Panc1 (cell line): ENCODE data around the gene FLT1. TPM values are rescaled to one million over a fixed set of nuclear protein-coding genes. Genes with fewer than 3 reads are reported as not detected.
A peak's percentile ranks its signal among the peaks of the same experiment; 100 is the strongest.

Source experiments
- ATAC-seq: fragments of 200-7000 bp; cut with Tn5 transposase; 2 replicates; pipeline ENCODE4 v1.9.1; 2020; ENCODE audit warnings: mild to moderate bottlenecking, moderate library complexity
- BruUV-seq: library from RNA; stranded (reverse); fragments of 400-500 nt; replicated peaks from 2 replicates; lab custom pipeline; 2021; lab: Mats Ljungman, UMichigan
- CTCF ChIA-PET: fragments of 300-600 bp; sonication (Branson Sonifier 250); formaldehyde crosslinking; loops from one replicate; lab custom pipeline; 2022; ENCODE audit warnings: antibody characterized with exemption; lab: Charles Lee
- POLR2A ChIA-PET: fragments of 300-600 bp; sonication (Branson Sonifier 250); formaldehyde crosslinking; loops from one replicate; lab custom pipeline; 2022; ENCODE audit warnings: antibody characterized with exemption; lab: Charles Lee
- DNase-seq: peaks from one replicate; pipeline ENCODE4 v3.0.0-alpha.2; 2010; ENCODE audit warnings: low read depth, low spot score
- H3K27ac ChIP-seq: 2 replicates; pipeline ENCODE4 v1.5.1; 2011; ENCODE audit warnings: mild to moderate bottlenecking, low read length, inconsistent platforms
- H3K27me3 ChIP-seq: fragments of 200-500 bp; sonication (Bioruptor generic); 2 replicates; pipeline ENCODE4 v1.6.0; 2014; ENCODE audit warnings: low read length, inconsistent platforms; ENCODE audit not compliant: control insufficient read depth, insufficient read depth
- H3K36me3 ChIP-seq: fragments of 200-500 bp; sonication (Bioruptor generic); 2 replicates; pipeline ENCODE4 v1.5.1; 2014; ENCODE audit warnings: inconsistent platforms, mild to moderate bottlenecking, low read length, moderate library complexity; ENCODE audit not compliant: control insufficient read depth, insufficient read depth
- H3K4me1 ChIP-seq: 2 replicates; pipeline ENCODE4 v1.5.1; 2011; ENCODE audit warnings: inconsistent platforms, mild to moderate bottlenecking, low read length, moderate library complexity; ENCODE audit not compliant: control insufficient read depth, insufficient read depth
- H3K4me3 ChIP-seq, 2 experiments: 2 replicates each; pipeline ENCODE4 v1.5.1; 2011 to 2012; ENCODE audit warnings: low read depth in 2 of 2, low read length in 2 of 2, mild to moderate bottlenecking in 2 of 2, inconsistent platforms in 1 of 2, moderate library complexity in 1 of 2
- H3K9me3 ChIP-seq: fragments of 200-500 bp; sonication (Bioruptor generic); 2 replicates; pipeline ENCODE4 v1.5.1; 2014; ENCODE audit warnings: low read depth, mild to moderate bottlenecking, inconsistent platforms, low read length, moderate library complexity; ENCODE audit not compliant: control insufficient read depth, insufficient read depth
- POLR2AphosphoS5 ChIP-seq: IDR thresholded peaks from 2 replicates; pipeline ENCODE4 v1.6.1; 2012; ENCODE audit warnings: mild to moderate bottlenecking, low read depth, low read length, moderate library complexity
- SIN3A ChIP-seq: IDR thresholded peaks from 2 replicates; pipeline ENCODE4 v1.6.1; 2012; ENCODE audit warnings: low read depth, mild to moderate bottlenecking, low read length, moderate library complexity, borderline replicate concordance; ENCODE audit not compliant: insufficient read depth
- TCF7L2 ChIP-seq: IDR thresholded peaks from 2 replicates; pipeline ENCODE4 v1.6.1; 2011; ENCODE audit warnings: mild to moderate bottlenecking, low read depth, low read length, inconsistent platforms
- in situ Hi-C: cut with HindIII; loops from 2 replicates; pipeline ENCODE4 v1.10.0; 2016; ENCODE audit warnings: low sequenced_read_pairs, low pct_unique_long_range_greater_than_20kb
- intact Hi-C: fragments of 100-400 bp; cut with micrococcal nuclease; formaldehyde crosslinking; loops from one replicate; pipeline ENCODE4 v1.10.0; 2022; ENCODE audit not compliant: unreplicated experiment
- total RNA-seq: library from RNA; stranded (reverse); gene quantifications from one replicate; pipeline ENCODE4 v1.2.1, GENCODE V29; 2021; ENCODE audit not compliant: unreplicated experiment
- TF ChIP-seq, protein P1 (sequence below): fragments of 450-650 bp; IDR thresholded peaks from 2 replicates; pipeline ENCODE4 v1.5.1; 2017; ENCODE audit warnings: mild to moderate bottlenecking
- TF ChIP-seq, protein P2 (sequence below), 2 experiments: IDR thresholded peaks; 2 replicates each; pipeline ENCODE4 v1.6.1; 2011 to 2012; ENCODE audit warnings: low read depth in 2 of 2, control low read depth in 1 of 2, low read length in 1 of 2, mild to moderate bottlenecking in 1 of 2, moderate library complexity in 1 of 2; ENCODE audit not compliant: insufficient read depth in 1 of 2

FLT1 gene
- total RNA-seq, 1 experiment from 2014 or later, result 0.15 TPM

DNA sequence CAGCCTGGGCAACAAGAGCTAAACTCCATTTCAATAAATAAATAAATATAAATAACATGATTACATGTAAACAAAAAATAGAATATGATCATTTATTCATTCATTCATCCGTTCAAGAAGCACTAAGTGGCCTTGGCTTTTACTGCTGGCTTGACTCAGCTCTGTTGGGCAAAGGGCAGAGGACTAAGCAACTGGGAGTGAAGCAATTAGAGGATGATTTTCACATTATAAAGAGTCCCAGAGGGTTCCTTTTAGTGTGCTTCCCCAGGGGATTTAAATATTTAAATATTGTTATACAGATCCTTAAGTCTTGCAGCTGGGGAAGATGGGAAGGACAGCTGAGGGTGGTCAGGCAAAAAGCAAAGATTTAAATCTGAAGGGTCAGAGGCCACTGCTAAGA is 34.9 kb upstream of the FLT1 start:
- no peak for ATAC-seq
- intact Hi-C loops (no loop called here), in situ Hi-C loops (no loop called here)
- no peak for DNase-seq
- Histone ChIP-seq H3K36me3 (no peaks in the 10 kb centered on the region), H3K4me3 (no peak overlapping the region), H3K27me3 (peaks cover 9% of the 10 kb centered on the region), H3K9me3 (no peaks in the 10 kb centered on the region), H3K4me1 (peaks cover 4% of the 10 kb centered on the region; the same call in 1 of the 2 replicates), H3K27ac (no peak overlapping the region)
- ChIA-PET CTCF (no interaction called here), POLR2A (interaction anchor here (0.6 kb wide), 1 partner anchor 25 kb away, joined by 3 read pairs; no protein-coding TSS in a partner anchor)
- TF ChIP-seq TCF7L2, result no peak
- BruUV-seq, result no TSS peak

DNA sequence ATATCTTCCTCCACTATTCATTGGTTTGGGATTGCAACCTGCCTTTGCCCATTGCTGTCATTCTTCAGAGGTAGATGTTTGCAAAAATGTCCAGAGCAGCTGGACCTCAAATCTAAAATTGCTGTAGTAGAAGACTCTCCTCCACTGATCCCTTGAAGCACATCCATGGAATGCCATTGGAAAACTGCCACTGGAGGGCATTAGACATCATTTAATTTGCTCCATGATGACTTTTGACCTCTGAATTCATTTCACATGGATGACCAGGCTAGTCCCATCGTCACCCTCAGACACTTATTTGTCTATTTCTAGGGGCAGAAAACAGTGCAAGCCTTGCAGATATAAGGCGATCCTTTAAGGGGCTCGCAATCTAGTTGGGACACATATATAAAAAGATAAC is 33.9 kb upstream of the FLT1 start:
- CTCF ChIA-PET, result no interaction called here

DNA sequence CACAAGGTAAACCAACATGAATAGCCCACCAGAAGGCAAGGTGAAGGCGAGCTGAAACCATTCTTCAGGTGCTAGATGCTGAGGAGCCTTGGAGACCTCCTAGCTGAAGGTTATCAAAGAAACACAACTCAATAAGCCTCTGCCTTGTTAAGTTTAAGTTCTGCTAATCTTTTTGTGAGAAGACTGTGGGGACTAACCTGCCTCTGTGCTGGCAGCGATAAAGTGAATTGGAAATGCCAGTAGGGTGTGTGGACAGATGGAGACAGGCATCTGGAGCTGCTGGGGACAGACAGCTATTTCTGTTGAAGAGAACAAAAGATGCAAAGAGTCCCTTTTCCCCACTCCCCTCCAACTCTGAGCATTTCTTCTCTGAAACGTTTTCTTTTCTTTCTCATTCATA is 33.5 kb upstream of the FLT1 start:
- no peak for TF ChIP-seq TCF7L2
- TF ChIP-seq POLR2AphosphoS5, result no peak
- TF ChIP-seq, protein P1, sequence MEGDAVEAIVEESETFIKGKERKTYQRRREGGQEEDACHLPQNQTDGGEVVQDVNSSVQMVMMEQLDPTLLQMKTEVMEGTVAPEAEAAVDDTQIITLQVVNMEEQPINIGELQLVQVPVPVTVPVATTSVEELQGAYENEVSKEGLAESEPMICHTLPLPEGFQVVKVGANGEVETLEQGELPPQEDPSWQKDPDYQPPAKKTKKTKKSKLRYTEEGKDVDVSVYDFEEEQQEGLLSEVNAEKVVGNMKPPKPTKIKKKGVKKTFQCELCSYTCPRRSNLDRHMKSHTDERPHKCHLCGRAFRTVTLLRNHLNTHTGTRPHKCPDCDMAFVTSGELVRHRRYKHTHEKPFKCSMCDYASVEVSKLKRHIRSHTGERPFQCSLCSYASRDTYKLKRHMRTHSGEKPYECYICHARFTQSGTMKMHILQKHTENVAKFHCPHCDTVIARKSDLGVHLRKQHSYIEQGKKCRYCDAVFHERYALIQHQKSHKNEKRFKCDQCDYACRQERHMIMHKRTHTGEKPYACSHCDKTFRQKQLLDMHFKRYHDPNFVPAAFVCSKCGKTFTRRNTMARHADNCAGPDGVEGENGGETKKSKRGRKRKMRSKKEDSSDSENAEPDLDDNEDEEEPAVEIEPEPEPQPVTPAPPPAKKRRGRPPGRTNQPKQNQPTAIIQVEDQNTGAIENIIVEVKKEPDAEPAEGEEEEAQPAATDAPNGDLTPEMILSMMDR, result no peak
- TF ChIP-seq SIN3A, result no peak
- TF ChIP-seq, protein P2, sequence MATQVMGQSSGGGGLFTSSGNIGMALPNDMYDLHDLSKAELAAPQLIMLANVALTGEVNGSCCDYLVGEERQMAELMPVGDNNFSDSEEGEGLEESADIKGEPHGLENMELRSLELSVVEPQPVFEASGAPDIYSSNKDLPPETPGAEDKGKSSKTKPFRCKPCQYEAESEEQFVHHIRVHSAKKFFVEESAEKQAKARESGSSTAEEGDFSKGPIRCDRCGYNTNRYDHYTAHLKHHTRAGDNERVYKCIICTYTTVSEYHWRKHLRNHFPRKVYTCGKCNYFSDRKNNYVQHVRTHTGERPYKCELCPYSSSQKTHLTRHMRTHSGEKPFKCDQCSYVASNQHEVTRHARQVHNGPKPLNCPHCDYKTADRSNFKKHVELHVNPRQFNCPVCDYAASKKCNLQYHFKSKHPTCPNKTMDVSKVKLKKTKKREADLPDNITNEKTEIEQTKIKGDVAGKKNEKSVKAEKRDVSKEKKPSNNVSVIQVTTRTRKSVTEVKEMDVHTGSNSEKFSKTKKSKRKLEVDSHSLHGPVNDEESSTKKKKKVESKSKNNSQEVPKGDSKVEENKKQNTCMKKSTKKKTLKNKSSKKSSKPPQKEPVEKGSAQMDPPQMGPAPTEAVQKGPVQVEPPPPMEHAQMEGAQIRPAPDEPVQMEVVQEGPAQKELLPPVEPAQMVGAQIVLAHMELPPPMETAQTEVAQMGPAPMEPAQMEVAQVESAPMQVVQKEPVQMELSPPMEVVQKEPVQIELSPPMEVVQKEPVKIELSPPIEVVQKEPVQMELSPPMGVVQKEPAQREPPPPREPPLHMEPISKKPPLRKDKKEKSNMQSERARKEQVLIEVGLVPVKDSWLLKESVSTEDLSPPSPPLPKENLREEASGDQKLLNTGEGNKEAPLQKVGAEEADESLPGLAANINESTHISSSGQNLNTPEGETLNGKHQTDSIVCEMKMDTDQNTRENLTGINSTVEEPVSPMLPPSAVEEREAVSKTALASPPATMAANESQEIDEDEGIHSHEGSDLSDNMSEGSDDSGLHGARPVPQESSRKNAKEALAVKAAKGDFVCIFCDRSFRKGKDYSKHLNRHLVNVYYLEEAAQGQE (IDR thresholded peaks at IDR 0.05; ENCODE audit: insufficient read depth in 1 of 2, low read depth in 2 of 2, low read length in 1 of 2), result no peak
- ATAC-seq (no peak), DNase-seq (no peak)
- Histone ChIP-seq H3K4me1 (peaks cover 4% of the 10 kb centered on the region; the same call in 1 of the 2 replicates), H3K27me3 (peaks cover 9% of the 10 kb centered on the region), H3K9me3 (no peaks in the 10 kb centered on the region), H3K36me3 (no peaks in the 10 kb centered on the region), H3K27ac (no peak overlapping the region), H3K4me3 (no peak overlapping the region)
- intact Hi-C loops (no loop called here), in situ Hi-C loops (no loop called here)
- BruUV-seq, result no TSS peak
- CTCF ChIA-PET, result no interaction called here
- POLR2A ChIA-PET, result no interaction called here

More for the DNA sequence above, 33.9 kb upstream of the FLT1 start:
- Histone ChIP-seq H3K4me1 (peaks cover 4% of the 10 kb centered on the region; the same call in 1 of the 2 replicates), H3K27me3 (peaks cover 9% of the 10 kb centered on the region), H3K9me3 (no peaks in the 10 kb centered on the region), H3K36me3 (no peaks in the 10 kb centered on the region), H3K27ac (no peak overlapping the region), H3K4me3 (no peak overlapping the region)
- no TSS peak for BruUV-seq
- POLR2A ChIA-PET, result no interaction called here
- ATAC-seq (no peak), DNase-seq (no peak)
- in situ Hi-C loops (no loop called here), intact Hi-C loops (no loop called here)
- TF ChIP-seq POLR2AphosphoS5, result no peak
- TF ChIP-seq, protein P1, result peak; percentile 16; the same call in 1 of the 2 replicates
